HG03039 (cell line): Measurements from ENCODE around the gene CARHSP1.
"Not testable (repeated sequence)": the region's sequence is repeated elsewhere in the genome, so short reads cannot be mapped to it uniquely, and the experiment has no call there.

Experiments used
- ATAC-seq: cut with Tn5 transposase; IDR thresholded peaks from one replicate; pipeline ENCODE4 v1.9.1; 2021; ENCODE audit warnings: mild to moderate bottlenecking, moderate library complexity; ENCODE audit not compliant: unreplicated experiment

CARHSP1 gene

GRCh38 chr16:8868416-8869211, at the start of gene CARHSP1:
TSS of gene CARHSP1 (minus strand) at chr16:8869006. CDS start at chr16:8859328, 9,678 bp downstream.
- peak; percentile 60 for ATAC-seq

GRCh38 chr16:8917336-8917735, 48.5 kb upstream of the CARHSP1 start:
- not testable (repeated sequence) for ATAC-seq

GRCh38 chr16:8916541-8917225, 47.9 kb upstream of the CARHSP1 start:
- no peak for ATAC-seq

GRCh38 chr16:8915722-8916301, 47.0 kb upstream of the CARHSP1 start:
- ATAC-seq: no peak

- ATAC-seq: no peak
Measured at GRCh38 chr16:8914098-8914497, 45.3 kb upstream of the CARHSP1 start.

GRCh38 chr16:8912793-8913192, 44.0 kb upstream of the CARHSP1 start:
- no peak for ATAC-seq

GRCh38 chr16:8910811-8911210, 42.0 kb upstream of the CARHSP1 start:
- no peak for ATAC-seq

- ATAC-seq: no peak
Measured at GRCh38 chr16:8908810-8909468, 40.1 kb upstream of the CARHSP1 start.

- ATAC-seq: no peak
Measured at GRCh38 chr16:8907096-8907495, 38.3 kb upstream of the CARHSP1 start.

- no peak for ATAC-seq
Measured at GRCh38 chr16:8905795-8906591, 37.2 kb upstream of the CARHSP1 start.

GRCh38 chr16:8905168-8905762, 36.5 kb upstream of the CARHSP1 start:
- no peak for ATAC-seq

GRCh38 chr16:8904018-8904430, 35.2 kb upstream of the CARHSP1 start:
- ATAC-seq: no peak

GRCh38 chr16:8903004-8903403, 34.2 kb upstream of the CARHSP1 start:
- no peak for ATAC-seq

- ATAC-seq: no peak
Measured at GRCh38 chr16:8901320-8901861, 32.6 kb upstream of the CARHSP1 start.

GRCh38 chr16:8900343-8900742, 31.5 kb upstream of the CARHSP1 start:
- ATAC-seq: no peak

- ATAC-seq: no peak
Measured at GRCh38 chr16:8899709-8900317, 31.0 kb upstream of the CARHSP1 start.

GRCh38 chr16:8898660-8899318, 30.0 kb upstream of the CARHSP1 start:
- ATAC-seq: no peak

- no peak for ATAC-seq
Measured at GRCh38 chr16:8894736-8895334, 26.0 kb upstream of the CARHSP1 start.
